HepG2 (cell line): ENCODE results near the gene OMA1. TPM values are rescaled to one million over a fixed set of nuclear protein-coding genes. Genes with fewer than 3 reads are reported as not detected.

Experiments used
- ATAC-seq: fragments of 200-7000 bp; cut with Tn5 transposase; 3 replicates; pipeline ENCODE4 v1.9.1; 2020; ENCODE audit warnings: mild to moderate bottlenecking, moderate library complexity
- BruUV-seq: library from RNA; stranded (reverse); fragments of 400-500 nt; replicated peaks from 2 replicates; lab custom pipeline; 2021; lab: Mats Ljungman, UMichigan
- CTCF ChIA-PET: fragments of 300-600 bp; formaldehyde crosslinking; extraction: SDS; loops from one replicate; lab custom pipeline; 2021; ENCODE audit warnings: low total read pairs, inconsistent platforms, low intra/inter-chr PET ratio; lab: Yijun Ruan, JAX
- POLR2A ChIA-PET: fragments of 350-600 bp; sonication (Branson Sonifier 250); formaldehyde crosslinking; loops from one replicate; lab custom pipeline; 2020; ENCODE audit warnings: antibody characterized with exemption, inconsistent platforms; lab: Yijun Ruan, JAX
- DNase-seq: peaks from one replicate; pipeline ENCODE4 v3.0.0-alpha.2; 2015; ENCODE audit warnings: low spot score
- FAIRE-seq: peaks from 3 replicates; lab custom pipeline; 2011; peaks lifted over from hg19 to GRCh38; lab: Jason Lieb, UNC
- H2AFZ ChIP-seq: one replicate; pipeline ENCODE4 v1.6.1; 2011; ENCODE audit warnings: low read length, inconsistent platforms
- H3K27ac ChIP-seq: fragments of 300-600 bp; 3 replicates; pipeline ENCODE4 v1.8.0; 2011; ENCODE audit warnings: mixed run types, mild to moderate bottlenecking, mixed read lengths, low read length, inconsistent platforms; ENCODE audit not compliant: insufficient read depth; ENCODE audit errors: extremely low read length
- H3K27me3 ChIP-seq, 2 experiments: fragments of 200-600 bp in 1 of 2; 2 replicates in 1 of 2; 3 replicates in 1 of 2; pipeline versions ENCODE4 v1.6.0 to v1.8.0; 2011; ENCODE audit warnings: low read length in 2 of 2, mild to moderate bottlenecking in 2 of 2, moderate library complexity in 2 of 2, inconsistent platforms in 1 of 2; ENCODE audit not compliant: insufficient read depth in 2 of 2, control insufficient read depth in 1 of 2
- H3K36me3 ChIP-seq, 2 experiments: fragments of 200-600 bp in 1 of 2; replicated peaks in 1 of 2; 2 replicates in 1 of 2; 3 replicates in 1 of 2; pipeline versions ENCODE4 v1.5.1 to v1.8.0; 2011; ENCODE audit warnings: low read length in 2 of 2, inconsistent platforms in 1 of 2; ENCODE audit not compliant: insufficient read depth in 2 of 2, control insufficient read depth in 1 of 2
- H3K4me1 ChIP-seq: 2 replicates; pipeline ENCODE4 v1.5.1; 2012; ENCODE audit warnings: low read length, inconsistent platforms; ENCODE audit not compliant: insufficient read depth
- H3K4me2 ChIP-seq: 2 replicates; pipeline ENCODE4 v1.6.0; 2011; ENCODE audit warnings: low read depth, low read length, inconsistent platforms
- H3K4me3 ChIP-seq, 3 experiments: fragments of 200-600 bp in 1 of 3; sonication (generic), shearing (Covaris generic) in 1 of 3; replicated peaks in 1 of 3; 2 replicates each; pipeline ENCODE4 v1.5.1; 2011 to 2016; ENCODE audit warnings: low read length in 3 of 3, inconsistent platforms in 2 of 3, low read depth in 2 of 3, mild to moderate bottlenecking in 2 of 3, control low read depth in 1 of 3, mixed read lengths in 1 of 3; ENCODE audit not compliant: insufficient read depth in 1 of 3
- H3K79me2 ChIP-seq: one replicate; pipeline ENCODE4 v1.6.1; 2011; ENCODE audit warnings: low read length, inconsistent platforms; ENCODE audit not compliant: insufficient read depth
- H3K9ac ChIP-seq: 2 replicates; pipeline ENCODE4 v1.6.0; 2011; ENCODE audit warnings: mild to moderate bottlenecking, low read depth, low read length, inconsistent platforms; ENCODE audit not compliant: insufficient read depth
- H3K9me3 ChIP-seq: 2 replicates; pipeline ENCODE4 v1.5.1; 2012; ENCODE audit warnings: mild to moderate bottlenecking, low read length
- H4K20me1 ChIP-seq: 2 replicates; pipeline ENCODE4 v1.6.0; 2011; ENCODE audit warnings: inconsistent platforms, mild to moderate bottlenecking, low read length, moderate library complexity; ENCODE audit not compliant: insufficient read depth
- ATF7-NPFF ChIP-seq: sonication (generic); formaldehyde crosslinking; IDR thresholded peaks from 2 replicates; pipeline ENCODE4 v1.8.1; 2023; ENCODE audit warnings: mild to moderate bottlenecking, low read depth, missing genetic modification reagents, moderate library complexity
- CEBPB ChIP-seq: IDR thresholded peaks from 2 replicates; pipeline ENCODE4 v1.6.1; 2011; ENCODE audit warnings: low read depth, low read length, improper control_type of control experiment, borderline replicate concordance
- FOXK1 ChIP-seq: sonication (generic); formaldehyde crosslinking; IDR thresholded peaks from 2 replicates; pipeline ENCODE4 v1.4.0; 2020; ENCODE audit warnings: low read depth, missing genetic modification reagents, borderline replicate concordance
- IRF9 ChIP-seq: sonication (generic); formaldehyde crosslinking; IDR thresholded peaks from 2 replicates; pipeline ENCODE4 v1.8.0; 2022; ENCODE audit warnings: missing genetic modification reagents, mild to moderate bottlenecking, borderline replicate concordance
- KLF13 ChIP-seq: sonication (generic); formaldehyde crosslinking; IDR thresholded peaks from 2 replicates; pipeline ENCODE4 v1.4.0; 2020; ENCODE audit warnings: mild to moderate bottlenecking, missing genetic modification reagents
- NFYB ChIP-seq: sonication (generic); formaldehyde crosslinking; IDR thresholded peaks from 2 replicates; pipeline ENCODE4 v1.4.0; 2020; ENCODE audit warnings: missing genetic modification reagents
- NR2F6 ChIP-seq, 2 experiments: IDR thresholded peaks; 2 replicates each; pipeline ENCODE4 v1.6.1; 2016; ENCODE audit warnings: antibody characterized with exemption in 1 of 2, mild to moderate bottlenecking in 1 of 2
- SALL2 ChIP-seq: sonication (generic); formaldehyde crosslinking; IDR thresholded peaks from 2 replicates; pipeline ENCODE4 v1.8.1; 2023; ENCODE audit warnings: mild to moderate bottlenecking, missing genetic modification reagents, inconsistent platforms
- SRY ChIP-seq: sonication (generic); formaldehyde crosslinking; IDR thresholded peaks from 2 replicates; pipeline ENCODE4 v1.8.0; 2022; ENCODE audit warnings: mild to moderate bottlenecking, missing genetic modification reagents
- STAT5B ChIP-seq: sonication (generic); formaldehyde crosslinking; IDR thresholded peaks from 2 replicates; pipeline ENCODE4 v1.4.0; 2020; ENCODE audit warnings: missing genetic modification reagents
- ZBTB8A ChIP-seq: sonication (generic); formaldehyde crosslinking; IDR thresholded peaks from 2 replicates; pipeline ENCODE4 v1.4.0; 2020; ENCODE audit warnings: mild to moderate bottlenecking, low read depth, missing genetic modification reagents, borderline replicate concordance
- ZFP90 ChIP-seq: sonication (generic); formaldehyde crosslinking; IDR thresholded peaks from 2 replicates; pipeline ENCODE4 v1.8.0; 2022; ENCODE audit warnings: missing genetic modification reagents, mild to moderate bottlenecking, inconsistent platforms, borderline replicate concordance
- ZNF260 ChIP-seq: sonication (generic); formaldehyde crosslinking; IDR thresholded peaks from 2 replicates; pipeline ENCODE4 v1.4.0; 2020; ENCODE audit warnings: missing genetic modification reagents, low read depth, mild to moderate bottlenecking, borderline replicate concordance
- ZNF282 ChIP-seq: fragments of 450-650 bp; IDR thresholded peaks from 2 replicates; pipeline ENCODE4 v1.6.1; 2018; ENCODE audit not compliant: partially characterized antibody
- ZNF354B ChIP-seq: sonication (generic); formaldehyde crosslinking; IDR thresholded peaks from 2 replicates; pipeline ENCODE4 v1.8.0; 2022; ENCODE audit warnings: mild to moderate bottlenecking, missing genetic modification reagents
- ZNF75D ChIP-seq: sonication (generic); formaldehyde crosslinking; IDR thresholded peaks from 2 replicates; pipeline ENCODE4 v1.8.1; 2023; ENCODE audit warnings: missing genetic modification reagents, mild to moderate bottlenecking, borderline replicate concordance
- whole genome bisulfite sequencing: methylation state at CpG from one replicate; pipeline ENCODE4 v1.1.6; 2017; ENCODE audit warnings: low lambda C conversion rate; 5-methylcytosine and 5-hydroxymethylcytosine counted together
- in situ Hi-C: cut with HindIII; loops from 2 replicates; pipeline ENCODE4 v1.10.0; 2017; ENCODE audit warnings: low pct_unique_long_range_greater_than_20kb; ENCODE audit not compliant: extremely low pct_ligation_motif_present
- intact Hi-C: fragments of 100-400 bp; cut with micrococcal nuclease; formaldehyde crosslinking; loops from one replicate; pipeline ENCODE4 v1.10.0; 2022; ENCODE audit not compliant: unreplicated experiment
- polyA plus RNA-seq, 8 experiments: library from polyadenylated mRNA; depleted of rRNA in 3 of 8; stranded (reverse) in 7 of 8; unstranded in 1 of 8; fragments of >200 nt; fragmentation: Illumina TruSeq in 4 of 8; extraction: Trizol in 4 of 8; gene quantifications; 2 replicates each; pipeline versions ENCODE4 v1.2.1 to v1.2.3, GENCODE V29; 2011 to 2016; ENCODE audit warnings: low read depth in 4 of 8, missing spikeins in 1 of 8, mixed read lengths in 1 of 8; ENCODE audit not compliant: insufficient read depth in 1 of 8
- total RNA-seq, 5 experiments: library from RNA; depleted of rRNA; stranded (reverse); fragments of >200 nt; fragmentation: Illumina TruSeq; extraction: Trizol; gene quantifications; 2 replicates each; pipeline ENCODE4 v1.2.3, GENCODE V29; 2016; ENCODE audit warnings: low read depth in 1 of 5

OMA1 gene
- total and polyA plus RNA-seq, 2 of the 13 experiments (the other 11 are each of a cell fraction or from before 2014, with no cell fraction given): 7.0 to 26.9 TPM

GRCh38 chr1:58432851-58433668 lies 113.5 kb downstream of the OMA1 start:
- in situ Hi-C loops: no loop called here
- BruUV-seq: no TSS peak
- FAIRE-seq (no peak), DNase-seq (no peak), ATAC-seq (no peak; the same call in 2 of the 3 replicates)
- peaks cover 7% of the 10 kb centered on the region; the same call in 1 of the 2 replicates for H3K4me1 ChIP-seq
- H2AFZ ChIP-seq: no peak overlapping the region
- H3K36me3 ChIP-seq: no peaks in the 10 kb centered on the region
- TF ChIP-seq ZNF282 (no peak), IRF9 (CRISPR knock-in tag) (no peak), NR2F6 (IDR thresholded peaks at IDR 0.05) (no peak), NR2F6 (CRISPR knock-in tag; IDR thresholded peaks at IDR 0.05) (no peak), ATF7-NPFF (no peak), ZNF354B (CRISPR knock-in tag) (no peak), STAT5B (CRISPR knock-in tag) (no peak), SALL2 (CRISPR knock-in tag) (no peak), ZFP90 (CRISPR knock-in tag) (no peak), ZNF75D (CRISPR knock-in tag) (no peak), NFYB (CRISPR knock-in tag) (no peak), KLF13 (CRISPR knock-in tag) (no peak), CEBPB (no peak), SRY (CRISPR knock-in tag) (no peak), ZNF260 (CRISPR knock-in tag) (no peak), FOXK1 (no peak), ZBTB8A (CRISPR knock-in tag) (no peak)
- POLR2A ChIA-PET: no interaction called here
- H3K4me2 ChIP-seq: no peak overlapping the region
- intact Hi-C loops: no loop called here
- WGBS: 5% methylated on average over 5 of the region's 10 CpGs
- no peaks in the 10 kb centered on the region for H3K79me2 ChIP-seq
- H3K27me3 ChIP-seq: peaks cover 0 to 2% of the 10 kb centered on the region in 2 experiments; a peak in 1 of 5 replicates
- no peaks in the 10 kb centered on the region for H3K9me3 ChIP-seq
- no peaks in the 10 kb centered on the region for H4K20me1 ChIP-seq
- no peak overlapping the region for H3K9ac ChIP-seq
- H3K4me3 ChIP-seq: no peak overlapping the region
- CTCF ChIA-PET: no interaction called here
- no peak overlapping the region for H3K27ac ChIP-seq
